Esophagus muscularis mucosa (tissue), 2 donors: ENCODE data around the gene KLF11.

Source experiments
- EP300 ChIP-seq: sonication (generic); formaldehyde crosslinking; IDR thresholded peaks from one replicate; pipeline ENCODE4 v1.6.1; 2017; ENCODE audit warnings: antibody characterized with exemption
- POLR2A ChIP-seq: fragments of 450-650 bp; IDR thresholded peaks from one replicate; pipeline ENCODE4 v1.6.1; 2017; ENCODE audit warnings: antibody characterized with exemption, moderate library complexity, mild to moderate bottlenecking, low read depth

DNA sequence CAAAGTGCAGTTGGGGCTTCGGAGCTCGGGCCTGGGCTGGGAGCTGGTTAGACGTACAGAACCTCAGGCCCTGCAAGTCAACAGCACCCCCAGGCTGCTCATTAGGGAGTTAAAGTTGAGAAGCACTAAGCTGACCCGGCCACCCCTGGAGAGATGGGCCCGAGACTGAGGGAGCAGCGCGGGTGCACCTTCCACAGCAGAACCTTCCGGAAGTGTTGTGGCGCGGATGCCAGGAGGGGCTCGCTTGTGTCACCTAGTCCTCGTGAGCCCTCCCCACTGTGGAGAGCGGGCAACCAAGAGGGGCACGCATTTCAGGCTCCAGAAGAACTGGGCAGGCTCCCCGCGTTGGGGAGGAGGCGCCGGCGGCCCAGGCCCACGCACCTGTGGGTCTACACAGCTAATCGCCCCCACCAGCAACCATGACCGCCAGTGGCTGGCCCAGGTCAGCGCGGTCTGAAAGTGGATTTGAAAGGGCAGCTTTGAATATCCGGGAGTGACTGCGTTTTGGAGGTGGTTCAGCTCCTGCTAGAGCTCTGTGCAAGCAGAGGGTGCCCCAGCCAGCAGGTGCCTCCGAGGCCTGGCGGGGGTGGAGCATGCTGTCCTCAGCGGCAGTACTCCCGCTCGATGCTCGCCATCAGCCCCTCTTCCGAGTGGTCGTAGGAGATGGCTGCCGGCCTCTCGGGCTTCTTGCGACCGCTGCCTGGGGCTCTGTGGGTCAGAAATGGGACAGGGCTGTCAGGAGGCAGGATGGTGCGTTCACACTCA, 15.1 kb downstream of the KLF11 start:
- TF ChIP-seq EP300 (no peak), POLR2A (no peak)
